ENCODE measurements around the gene CELF4.

Gene CELF4

GRCh38 chr18:37249171-37249886 is 316.3 kb downstream of the CELF4 start:
- peaks cover 5% of the 10 kb centered on the region for H3K27me3 ChIP-seq (replicated peaks; ENCODE audit: control insufficient read depth, insufficient read depth, low read length, poor library complexity, severe bottlenecking)
- peaks cover 2% of the 10 kb centered on the region for H3K4me1 ChIP-seq (ENCODE audit: control insufficient read depth, insufficient read depth, low read length, poor library complexity, severe bottlenecking)
- no peaks in the 10 kb centered on the region for H3K36me3 ChIP-seq (ENCODE audit: control insufficient read depth, insufficient read depth, low read length)

DNA sequence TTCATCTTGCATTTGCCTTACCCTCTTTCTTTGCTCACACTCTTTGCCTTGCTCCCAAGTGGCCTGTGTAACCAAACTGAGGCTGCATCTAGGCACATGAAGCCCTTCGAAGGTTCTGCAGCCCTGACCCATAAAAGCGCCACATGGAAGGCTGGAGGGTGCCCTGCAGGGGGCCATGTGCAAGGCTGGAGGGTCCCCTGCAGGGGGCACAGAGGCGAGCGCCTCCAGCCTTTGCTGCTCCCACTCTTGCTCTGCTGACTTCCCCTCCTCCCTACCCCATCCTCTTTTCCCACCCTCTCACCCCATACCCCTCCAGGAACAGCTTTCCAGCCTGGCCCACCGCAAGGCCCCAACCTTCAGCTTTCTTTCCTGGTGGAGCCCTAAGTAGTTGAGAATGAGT is 317.3 kb downstream of the CELF4 start:
- DNase-seq, result no peak
- Histone ChIP-seq H3K27me3 (replicated peaks; ENCODE audit: control insufficient read depth, insufficient read depth, low read length, poor library complexity, severe bottlenecking) (peaks cover 4% of the 10 kb centered on the region), H3K4me1 (ENCODE audit: control insufficient read depth, insufficient read depth, low read length, poor library complexity, severe bottlenecking) (no peaks in the 10 kb centered on the region)

More at GRCh38 chr18:37249171-37249886, 316.3 kb downstream of the CELF4 start:
- H3K4me3 ChIP-seq (ENCODE audit: insufficient read depth, low read depth, low read length, poor library complexity, severe bottlenecking), result no peak overlapping the region
- H3K9me3 ChIP-seq (ENCODE audit: control insufficient read depth, low read length), result no peaks in the 10 kb centered on the region
- no peak overlapping the region for H3K27ac ChIP-seq (ENCODE audit: insufficient read depth, low read length, poor library complexity, severe bottlenecking)
- DNase-seq, result no peak

DNA sequence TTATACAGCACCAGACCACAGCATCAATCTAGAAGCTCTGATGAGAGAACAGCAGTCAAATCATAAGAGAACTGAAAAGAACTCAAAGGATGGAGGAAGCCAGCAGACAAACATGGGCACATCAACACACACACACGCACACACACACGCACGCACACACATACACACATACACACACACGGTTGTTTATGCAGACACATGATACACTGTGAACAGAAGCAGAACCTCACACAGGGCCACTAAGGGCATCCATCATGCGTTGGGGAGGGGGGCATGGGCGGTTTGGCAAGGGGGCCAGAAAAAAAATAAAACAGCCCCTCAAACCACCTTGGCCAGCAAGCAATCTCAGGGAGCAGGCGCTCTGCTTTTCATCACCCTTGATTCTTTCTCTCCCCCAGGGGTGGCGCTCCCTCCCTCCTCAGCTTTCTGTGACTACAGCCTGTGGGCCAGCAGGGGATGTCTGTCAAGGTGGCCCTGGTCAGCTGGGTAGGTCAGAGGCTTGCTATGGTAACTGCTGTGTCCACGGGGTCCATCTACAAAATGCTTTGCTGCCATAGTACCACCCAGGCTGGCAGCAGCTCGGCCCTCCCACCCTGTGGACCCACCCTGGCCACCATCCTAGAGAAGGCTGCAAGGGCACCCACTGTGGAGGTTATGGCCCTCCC is 318.0 kb downstream of the CELF4 start:
- Histone ChIP-seq H3K27ac (ENCODE audit: insufficient read depth, low read length, poor library complexity, severe bottlenecking) (no peak overlapping the region), H3K4me1 (ENCODE audit: control insufficient read depth, insufficient read depth, low read length, poor library complexity, severe bottlenecking) (no peaks in the 10 kb centered on the region), H3K36me3 (ENCODE audit: control insufficient read depth, insufficient read depth, low read length) (no peaks in the 10 kb centered on the region), H3K4me3 (ENCODE audit: insufficient read depth, low read depth, low read length, poor library complexity, severe bottlenecking) (no peak overlapping the region), H3K27me3 (replicated peaks; ENCODE audit: control insufficient read depth, insufficient read depth, low read length, poor library complexity, severe bottlenecking) (peaks cover 3% of the 10 kb centered on the region), H3K9me3 (ENCODE audit: control insufficient read depth, low read length) (no peaks in the 10 kb centered on the region)
- no peak for DNase-seq

More for the DNA sequence above, 317.3 kb downstream of the CELF4 start:
- no peak overlapping the region for H3K4me3 ChIP-seq (ENCODE audit: insufficient read depth, low read depth, low read length, poor library complexity, severe bottlenecking)
- no peaks in the 10 kb centered on the region for H3K36me3 ChIP-seq (ENCODE audit: control insufficient read depth, insufficient read depth, low read length)
- no peaks in the 10 kb centered on the region for H3K9me3 ChIP-seq (ENCODE audit: control insufficient read depth, low read length)
- H3K27ac ChIP-seq (ENCODE audit: insufficient read depth, low read length, poor library complexity, severe bottlenecking), result no peak overlapping the region

DNA sequence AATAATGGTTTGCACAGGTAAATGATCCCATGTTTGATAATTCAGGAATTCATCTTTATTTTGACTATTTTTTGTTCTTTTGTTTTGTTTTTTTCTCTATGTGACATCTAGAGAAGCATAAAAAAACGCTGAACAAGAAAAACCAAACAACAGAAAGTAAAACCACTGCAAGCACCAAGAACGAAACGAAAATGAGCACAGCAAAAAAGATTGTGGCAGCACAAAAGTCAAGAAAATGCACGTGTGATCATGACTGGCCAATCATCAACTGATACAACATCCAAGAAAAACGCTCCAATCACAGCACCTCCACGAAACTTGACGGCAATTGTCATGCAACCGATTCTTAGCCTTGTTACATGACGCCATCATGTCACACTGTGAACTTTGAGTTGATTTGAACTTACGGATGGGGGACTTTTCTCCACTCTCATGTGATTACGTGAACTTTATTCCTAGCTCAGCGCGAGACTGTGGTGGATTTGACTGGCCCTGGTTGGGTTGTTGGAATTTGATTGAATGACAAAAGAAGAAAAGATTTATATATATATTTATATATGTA is 318.7 kb downstream of the CELF4 start:
- Histone ChIP-seq H3K27me3 (replicated peaks; ENCODE audit: control insufficient read depth, insufficient read depth, low read length, poor library complexity, severe bottlenecking) (peaks cover 3% of the 10 kb centered on the region), H3K36me3 (ENCODE audit: control insufficient read depth, insufficient read depth, low read length) (no peaks in the 10 kb centered on the region), H3K4me3 (ENCODE audit: insufficient read depth, low read depth, low read length, poor library complexity, severe bottlenecking) (no peak overlapping the region), H3K9me3 (ENCODE audit: control insufficient read depth, low read length) (no peaks in the 10 kb centered on the region), H3K4me1 (ENCODE audit: control insufficient read depth, insufficient read depth, low read length, poor library complexity, severe bottlenecking) (no peaks in the 10 kb centered on the region), H3K27ac (ENCODE audit: insufficient read depth, low read length, poor library complexity, severe bottlenecking) (no peak overlapping the region)
- DNase-seq, result no peak

GRCh38 chr18:37244618-37245017 is 321.0 kb downstream of the CELF4 start:
- DNase-seq, result no peak
- no peak overlapping the region for H3K27ac ChIP-seq (ENCODE audit: insufficient read depth, low read length, poor library complexity, severe bottlenecking)
- no peaks in the 10 kb centered on the region for H3K36me3 ChIP-seq (ENCODE audit: control insufficient read depth, insufficient read depth, low read length)
- H3K4me3 ChIP-seq (ENCODE audit: insufficient read depth, low read depth, low read length, poor library complexity, severe bottlenecking), result no peak overlapping the region
- H3K27me3 ChIP-seq (replicated peaks; ENCODE audit: control insufficient read depth, insufficient read depth, low read length, poor library complexity, severe bottlenecking), result peaks cover 3% of the 10 kb centered on the region
- no peaks in the 10 kb centered on the region for H3K4me1 ChIP-seq (ENCODE audit: control insufficient read depth, insufficient read depth, low read length, poor library complexity, severe bottlenecking)
- no peaks in the 10 kb centered on the region for H3K9me3 ChIP-seq (ENCODE audit: control insufficient read depth, low read length)

DNA sequence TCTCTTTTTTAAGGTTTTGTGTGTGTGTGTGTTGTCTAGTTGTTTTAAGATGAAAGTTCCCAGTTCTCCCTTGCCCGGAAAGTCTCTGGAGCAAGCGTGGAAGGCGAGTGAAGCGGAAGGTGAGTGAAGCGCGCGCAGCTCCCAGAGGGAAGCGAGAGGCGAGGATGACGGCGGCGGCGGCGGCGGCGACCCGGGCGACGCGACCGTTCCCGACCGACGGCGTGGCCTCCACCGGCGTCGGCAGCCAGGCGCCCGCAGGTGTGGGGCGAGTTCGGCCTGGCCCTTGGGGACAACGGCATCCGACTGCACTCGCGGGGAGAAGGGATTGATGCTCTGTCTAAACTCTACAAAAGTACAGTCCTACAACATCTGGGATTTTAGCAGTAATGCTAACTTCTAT is 321.9 kb downstream of the CELF4 start:
- Histone ChIP-seq H3K36me3 (ENCODE audit: control insufficient read depth, insufficient read depth, low read length) (no peaks in the 10 kb centered on the region), H3K27ac (ENCODE audit: insufficient read depth, low read length, poor library complexity, severe bottlenecking) (no peak overlapping the region), H3K27me3 (replicated peaks; ENCODE audit: control insufficient read depth, insufficient read depth, low read length, poor library complexity, severe bottlenecking) (peaks cover 3% of the 10 kb centered on the region), H3K9me3 (ENCODE audit: control insufficient read depth, low read length) (no peaks in the 10 kb centered on the region), H3K4me3 (ENCODE audit: insufficient read depth, low read depth, low read length, poor library complexity, severe bottlenecking) (no peak overlapping the region), H3K4me1 (ENCODE audit: control insufficient read depth, insufficient read depth, low read length, poor library complexity, severe bottlenecking) (no peaks in the 10 kb centered on the region)
- DNase-seq, result no peak

- Histone ChIP-seq H3K9me3 (ENCODE audit: control insufficient read depth, low read length) (no peaks in the 10 kb centered on the region), H3K27me3 (replicated peaks; ENCODE audit: control insufficient read depth, insufficient read depth, low read length, poor library complexity, severe bottlenecking) (peaks cover 3% of the 10 kb centered on the region), H3K27ac (ENCODE audit: insufficient read depth, low read length, poor library complexity, severe bottlenecking) (no peak overlapping the region), H3K4me1 (ENCODE audit: control insufficient read depth, insufficient read depth, low read length, poor library complexity, severe bottlenecking) (no peaks in the 10 kb centered on the region), H3K36me3 (ENCODE audit: control insufficient read depth, insufficient read depth, low read length) (no peaks in the 10 kb centered on the region), H3K4me3 (ENCODE audit: insufficient read depth, low read depth, low read length, poor library complexity, severe bottlenecking) (no peak overlapping the region)
- DNase-seq, result no peak
Measured at GRCh38 chr18:37242826-37243560, 322.6 kb downstream of the CELF4 start.

GRCh38 chr18:37242091-37242490 is 323.5 kb downstream of the CELF4 start:
- Histone ChIP-seq H3K27me3 (replicated peaks; ENCODE audit: control insufficient read depth, insufficient read depth, low read length, poor library complexity, severe bottlenecking) (peaks cover 3% of the 10 kb centered on the region), H3K9me3 (ENCODE audit: control insufficient read depth, low read length) (no peaks in the 10 kb centered on the region), H3K4me3 (ENCODE audit: insufficient read depth, low read depth, low read length, poor library complexity, severe bottlenecking) (no peak overlapping the region), H3K4me1 (ENCODE audit: control insufficient read depth, insufficient read depth, low read length, poor library complexity, severe bottlenecking) (no peaks in the 10 kb centered on the region), H3K36me3 (ENCODE audit: control insufficient read depth, insufficient read depth, low read length) (no peaks in the 10 kb centered on the region), H3K27ac (ENCODE audit: insufficient read depth, low read length, poor library complexity, severe bottlenecking) (no peak overlapping the region)
- DNase-seq, result no peak

- Histone ChIP-seq H3K36me3 (ENCODE audit: control insufficient read depth, insufficient read depth, low read length) (no peaks in the 10 kb centered on the region), H3K27ac (ENCODE audit: insufficient read depth, low read length, poor library complexity, severe bottlenecking) (no peak overlapping the region), H3K27me3 (replicated peaks; ENCODE audit: control insufficient read depth, insufficient read depth, low read length, poor library complexity, severe bottlenecking) (peaks cover 2% of the 10 kb centered on the region), H3K4me3 (ENCODE audit: insufficient read depth, low read depth, low read length, poor library complexity, severe bottlenecking) (no peak overlapping the region), H3K9me3 (ENCODE audit: control insufficient read depth, low read length) (no peaks in the 10 kb centered on the region), H3K4me1 (ENCODE audit: control insufficient read depth, insufficient read depth, low read length, poor library complexity, severe bottlenecking) (no peaks in the 10 kb centered on the region)
- no peak for DNase-seq
Measured at GRCh38 chr18:37238282-37239108, 327.1 kb downstream of the CELF4 start.

Measured in effector memory CD4-positive, alpha-beta T cell (primary cell).